ENCODE measurements around the gene GALNT15. TPM values are rescaled to one million over a fixed set of nuclear protein-coding genes. Genes with fewer than 3 reads are reported as not detected.

Gene GALNT15
- total RNA-seq, 3 donors from 2014 or later, result 5.5 to 47.0 (median 12.5) TPM

DNA sequence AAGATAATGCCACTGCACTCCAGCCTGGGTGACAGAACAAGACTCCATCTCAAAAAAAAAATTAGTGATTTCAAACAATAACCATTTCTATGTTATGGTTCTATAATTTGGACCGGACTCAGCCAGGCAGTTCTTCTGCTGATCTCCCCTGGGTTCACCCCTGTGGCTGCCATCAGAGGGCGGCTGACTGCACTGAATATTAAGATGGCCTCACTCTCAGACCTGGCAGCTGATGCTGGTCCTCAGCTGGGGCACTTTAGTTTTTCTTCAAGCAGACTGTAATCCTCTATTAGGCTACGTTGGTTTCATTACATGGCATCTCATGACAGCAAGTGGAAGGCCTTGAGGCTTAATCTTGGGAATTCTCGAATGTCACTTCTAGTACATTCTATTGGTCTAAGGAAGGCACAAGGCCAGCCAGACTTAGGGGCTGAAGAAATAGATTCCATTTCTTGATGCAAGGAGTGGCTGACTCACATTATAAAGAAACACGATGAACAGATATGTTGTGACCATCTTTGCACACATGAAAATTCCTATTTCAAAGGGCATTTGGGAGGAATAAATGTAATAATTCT is 12.8 kb downstream of the GALNT15 start:
- no peak for ATAC-seq
- intact Hi-C loops (cut with DNase I, micrococcal nuclease), result no loop called here
- DNase-seq, result no peak
- no peaks in the 10 kb centered on the region for H3K9me3 ChIP-seq
- TF ChIP-seq, protein P1, sequence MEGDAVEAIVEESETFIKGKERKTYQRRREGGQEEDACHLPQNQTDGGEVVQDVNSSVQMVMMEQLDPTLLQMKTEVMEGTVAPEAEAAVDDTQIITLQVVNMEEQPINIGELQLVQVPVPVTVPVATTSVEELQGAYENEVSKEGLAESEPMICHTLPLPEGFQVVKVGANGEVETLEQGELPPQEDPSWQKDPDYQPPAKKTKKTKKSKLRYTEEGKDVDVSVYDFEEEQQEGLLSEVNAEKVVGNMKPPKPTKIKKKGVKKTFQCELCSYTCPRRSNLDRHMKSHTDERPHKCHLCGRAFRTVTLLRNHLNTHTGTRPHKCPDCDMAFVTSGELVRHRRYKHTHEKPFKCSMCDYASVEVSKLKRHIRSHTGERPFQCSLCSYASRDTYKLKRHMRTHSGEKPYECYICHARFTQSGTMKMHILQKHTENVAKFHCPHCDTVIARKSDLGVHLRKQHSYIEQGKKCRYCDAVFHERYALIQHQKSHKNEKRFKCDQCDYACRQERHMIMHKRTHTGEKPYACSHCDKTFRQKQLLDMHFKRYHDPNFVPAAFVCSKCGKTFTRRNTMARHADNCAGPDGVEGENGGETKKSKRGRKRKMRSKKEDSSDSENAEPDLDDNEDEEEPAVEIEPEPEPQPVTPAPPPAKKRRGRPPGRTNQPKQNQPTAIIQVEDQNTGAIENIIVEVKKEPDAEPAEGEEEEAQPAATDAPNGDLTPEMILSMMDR (IDR thresholded peaks at IDR 0.05), result no peak
- H3K4me1 ChIP-seq (ENCODE audit: low read depth), result no peaks in the 10 kb centered on the region
- H3K4me3 ChIP-seq, result no peak overlapping the region
- no peaks in the 10 kb centered on the region for H3K36me3 ChIP-seq (ENCODE audit: low read depth)

DNA sequence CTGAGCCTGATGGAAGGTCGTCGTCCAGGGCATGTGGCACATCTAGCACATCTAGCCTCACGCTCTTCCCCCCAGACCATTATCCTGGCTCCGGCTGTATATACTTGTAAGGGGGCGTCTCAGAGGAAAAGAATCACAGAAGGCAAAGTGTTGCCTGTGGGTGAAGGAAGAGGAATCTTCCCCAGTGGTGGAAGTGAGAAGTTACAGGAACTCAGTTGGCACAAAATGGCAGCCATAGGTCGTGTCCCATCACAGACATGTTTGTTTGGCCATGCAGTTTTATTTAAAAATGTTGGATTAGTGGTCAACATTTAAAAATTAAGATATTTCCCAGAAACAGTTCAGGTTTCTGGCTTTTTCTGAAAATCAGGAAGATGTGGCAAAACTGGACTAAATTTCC is 13.6 kb downstream of the GALNT15 start:
- TF ChIP-seq, protein P1 (IDR thresholded peaks at IDR 0.05), result no peak
- Histone ChIP-seq H3K4me1 (ENCODE audit: low read depth) (no peaks in the 10 kb centered on the region), H3K4me3 (no peak overlapping the region), H3K36me3 (ENCODE audit: low read depth) (no peaks in the 10 kb centered on the region), H3K9me3 (no peaks in the 10 kb centered on the region)
- ATAC-seq, result no peak
- DNase-seq, result no peak
- intact Hi-C loops (cut with DNase I, micrococcal nuclease), result no loop called here

DNA sequence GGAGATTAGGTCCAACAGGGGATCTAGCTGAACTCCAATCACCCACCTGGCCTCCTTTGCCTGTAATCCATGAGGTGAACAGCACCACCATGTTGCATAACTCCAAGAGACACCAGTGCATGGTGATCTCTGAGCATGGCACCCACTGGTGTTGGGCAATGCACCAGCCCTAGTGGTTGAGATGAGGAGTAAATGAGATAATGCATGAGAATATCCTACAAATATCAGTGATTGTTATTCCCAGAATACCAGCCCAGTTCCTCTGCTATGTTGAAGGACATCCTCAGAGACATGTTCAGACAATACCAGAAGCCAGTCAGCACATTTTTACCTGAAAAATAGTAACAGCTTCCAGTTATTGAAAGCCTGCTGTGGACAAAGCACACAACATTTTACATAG is 14.7 kb downstream of the GALNT15 start:
- no peaks in the 10 kb centered on the region for H3K4me1 ChIP-seq (ENCODE audit: low read depth)
- no peak overlapping the region for H3K4me3 ChIP-seq
- DNase-seq (no peak), ATAC-seq (no peak)
- H3K9me3 ChIP-seq, result no peaks in the 10 kb centered on the region
- intact Hi-C loops (cut with DNase I, micrococcal nuclease), result no loop called here
- no peaks in the 10 kb centered on the region for H3K36me3 ChIP-seq (ENCODE audit: low read depth)
- TF ChIP-seq, protein P1 (IDR thresholded peaks at IDR 0.05), result no peak

DNA sequence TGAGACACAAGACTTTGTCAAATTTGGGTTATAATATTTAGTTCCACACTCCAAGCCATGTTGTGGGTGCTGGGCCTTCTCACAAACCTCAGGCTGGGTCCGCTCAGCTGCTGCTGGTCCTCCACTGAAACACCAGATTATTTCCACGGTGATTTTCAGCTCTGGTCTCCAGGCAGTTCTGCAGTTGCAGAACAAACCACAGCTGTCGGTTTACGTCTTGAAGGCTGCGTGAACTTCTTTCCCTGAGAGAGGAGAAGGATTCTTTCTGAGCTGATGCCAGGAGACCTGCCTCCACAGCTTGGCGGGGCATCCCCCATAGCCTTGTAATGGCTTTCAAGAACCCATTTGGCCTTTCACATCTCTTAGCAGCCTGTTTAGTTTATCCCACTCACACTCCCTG is 16.2 kb downstream of the GALNT15 start:
- Histone ChIP-seq H3K4me3 (no peak overlapping the region), H3K9me3 (no peaks in the 10 kb centered on the region), H3K36me3 (ENCODE audit: low read depth) (no peaks in the 10 kb centered on the region), H3K4me1 (ENCODE audit: low read depth) (no peaks in the 10 kb centered on the region)
- intact Hi-C loops (cut with DNase I, micrococcal nuclease), result no loop called here
- DNase-seq (no peak), ATAC-seq (no peak)
- TF ChIP-seq, protein P1 (IDR thresholded peaks at IDR 0.05), result no peak

DNA sequence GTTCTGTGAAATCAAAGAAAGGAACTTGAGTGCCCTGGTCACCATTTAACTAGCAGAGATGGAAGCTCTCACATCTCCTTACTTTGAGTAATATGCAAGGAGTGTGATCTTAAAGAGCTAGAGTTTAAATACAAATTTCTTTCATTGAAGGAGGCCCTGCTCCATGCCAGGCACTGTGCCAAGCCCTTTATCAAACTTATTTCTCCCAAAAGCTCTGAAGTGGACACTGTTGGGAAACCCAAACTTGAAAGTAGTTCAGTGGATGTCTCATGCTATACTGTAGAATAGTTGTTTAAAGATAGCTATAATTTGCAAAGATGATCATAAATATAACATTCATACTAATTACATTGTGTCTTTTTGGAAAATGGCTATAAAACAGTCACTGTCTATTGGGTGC is 17.1 kb downstream of the GALNT15 start:
- TF ChIP-seq, protein P1 (IDR thresholded peaks at IDR 0.05), result no peak
- H3K4me1 ChIP-seq (ENCODE audit: low read depth), result no peaks in the 10 kb centered on the region
- H3K4me3 ChIP-seq, result no peak overlapping the region
- no peaks in the 10 kb centered on the region for H3K9me3 ChIP-seq
- no peaks in the 10 kb centered on the region for H3K36me3 ChIP-seq (ENCODE audit: low read depth)
- ATAC-seq (no peak), DNase-seq (no peak)
- intact Hi-C loops (cut with DNase I, micrococcal nuclease), result no loop called here

Measured in mucosa of descending colon (tissue), 3 donors.